ENCODE data around the gene MTG1. TPM values are rescaled to one million over a fixed set of nuclear protein-coding genes. Genes with fewer than 3 reads are reported as not detected.

The MTG1 gene
- total and polyA plus RNA-seq, 2 experiments from 2014 or later = 45.7 to 68.6 TPM

DNA sequence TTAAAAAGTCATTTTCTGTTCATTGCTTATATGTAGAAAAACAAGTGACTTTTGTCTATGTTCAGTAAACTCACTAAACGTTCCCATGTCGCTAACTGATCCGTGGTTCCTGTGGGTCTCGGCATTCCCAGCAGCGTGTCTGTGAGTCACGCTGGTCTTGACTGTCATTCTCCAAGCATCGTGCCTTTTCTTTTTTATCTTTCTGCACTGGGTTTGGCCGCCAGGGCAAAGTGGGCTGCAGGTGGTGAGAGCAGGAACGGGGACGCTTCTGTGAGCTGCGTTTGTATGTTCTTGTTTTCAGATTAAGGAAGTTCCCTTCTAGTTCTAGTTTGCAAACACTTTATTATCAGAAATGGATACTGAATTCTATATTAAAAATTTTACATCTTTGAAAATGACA is 53.0 kb downstream of the MTG1 start:
- H3K4me2 ChIP-seq = no peak overlapping the region
- Mint-ChIP-seq H3K27ac (no peak overlapping the region), H3K4me1 (no peaks in the 10 kb centered on the region), H3K4me3 (no peak overlapping the region; the same call in 2 of the 3 replicates), H3K9me3 (peaks cover 73% of the 10 kb centered on the region), H3K36me3 (ENCODE audit: low read depth) (peaks cover 19% of the 10 kb centered on the region), H3K27me3 (ENCODE audit: insufficient read depth, low read depth, poor library complexity) (peaks cover 5% of the 10 kb centered on the region)
- H3K36me3 ChIP-seq (ENCODE audit: insufficient read depth) = no peaks in the 10 kb centered on the region
- H3K27ac ChIP-seq (ENCODE audit: low read depth) = no peak overlapping the region
- no peaks in the 10 kb centered on the region for H3K79me2 ChIP-seq (replicated peaks; ENCODE audit: insufficient read depth)
- H3K27me3 ChIP-seq (ENCODE audit: insufficient read depth) = no peaks in the 10 kb centered on the region
- no peaks in the 10 kb centered on the region for H4K20me1 ChIP-seq (replicated peaks; ENCODE audit: insufficient read depth)
- no peaks in the 10 kb centered on the region for H3K9me2 ChIP-seq (ENCODE audit: insufficient read depth)
- H3F3A ChIP-seq (replicated peaks; ENCODE audit: low read depth) = no peaks in the 10 kb centered on the region
- no peaks in the 10 kb centered on the region for H3K4me1 ChIP-seq (ENCODE audit: insufficient read depth)
- ATAC-seq (no peak), DNase-seq (ENCODE audit: low spot score) (no peak)
- no peak overlapping the region for H3K4me3 ChIP-seq
- TF ChIP-seq POLR2AphosphoS5 (IDR thresholded peaks at IDR 0.05; ENCODE audit: low read depth) (no peak), JUNB (IDR thresholded peaks at IDR 0.05; ENCODE audit: unreplicated experiment) (no peak), EZH2 (IDR thresholded peaks at IDR 0.05; ENCODE audit: low read depth, unreplicated experiment) (no peak), ZNF331 (CRISPR knock-in tag; IDR thresholded peaks at IDR 0.05; ENCODE audit: low read depth) (no peak), NANOG (IDR thresholded peaks at IDR 0.05; ENCODE audit: borderline replicate concordance) (no peak), ZNF114 (CRISPR knock-in tag; IDR thresholded peaks at IDR 0.05) (no peak), STAT1 (IDR thresholded peaks at IDR 0.05; ENCODE audit: unreplicated experiment) (no peak), EZH2phosphoT487 (IDR thresholded peaks at IDR 0.05; ENCODE audit: unreplicated experiment) (no peak), CREB1 (CRISPR knock-in tag; IDR thresholded peaks at IDR 0.05; ENCODE audit: low read depth) (no peak)
- TF ChIP-seq, protein P1, sequence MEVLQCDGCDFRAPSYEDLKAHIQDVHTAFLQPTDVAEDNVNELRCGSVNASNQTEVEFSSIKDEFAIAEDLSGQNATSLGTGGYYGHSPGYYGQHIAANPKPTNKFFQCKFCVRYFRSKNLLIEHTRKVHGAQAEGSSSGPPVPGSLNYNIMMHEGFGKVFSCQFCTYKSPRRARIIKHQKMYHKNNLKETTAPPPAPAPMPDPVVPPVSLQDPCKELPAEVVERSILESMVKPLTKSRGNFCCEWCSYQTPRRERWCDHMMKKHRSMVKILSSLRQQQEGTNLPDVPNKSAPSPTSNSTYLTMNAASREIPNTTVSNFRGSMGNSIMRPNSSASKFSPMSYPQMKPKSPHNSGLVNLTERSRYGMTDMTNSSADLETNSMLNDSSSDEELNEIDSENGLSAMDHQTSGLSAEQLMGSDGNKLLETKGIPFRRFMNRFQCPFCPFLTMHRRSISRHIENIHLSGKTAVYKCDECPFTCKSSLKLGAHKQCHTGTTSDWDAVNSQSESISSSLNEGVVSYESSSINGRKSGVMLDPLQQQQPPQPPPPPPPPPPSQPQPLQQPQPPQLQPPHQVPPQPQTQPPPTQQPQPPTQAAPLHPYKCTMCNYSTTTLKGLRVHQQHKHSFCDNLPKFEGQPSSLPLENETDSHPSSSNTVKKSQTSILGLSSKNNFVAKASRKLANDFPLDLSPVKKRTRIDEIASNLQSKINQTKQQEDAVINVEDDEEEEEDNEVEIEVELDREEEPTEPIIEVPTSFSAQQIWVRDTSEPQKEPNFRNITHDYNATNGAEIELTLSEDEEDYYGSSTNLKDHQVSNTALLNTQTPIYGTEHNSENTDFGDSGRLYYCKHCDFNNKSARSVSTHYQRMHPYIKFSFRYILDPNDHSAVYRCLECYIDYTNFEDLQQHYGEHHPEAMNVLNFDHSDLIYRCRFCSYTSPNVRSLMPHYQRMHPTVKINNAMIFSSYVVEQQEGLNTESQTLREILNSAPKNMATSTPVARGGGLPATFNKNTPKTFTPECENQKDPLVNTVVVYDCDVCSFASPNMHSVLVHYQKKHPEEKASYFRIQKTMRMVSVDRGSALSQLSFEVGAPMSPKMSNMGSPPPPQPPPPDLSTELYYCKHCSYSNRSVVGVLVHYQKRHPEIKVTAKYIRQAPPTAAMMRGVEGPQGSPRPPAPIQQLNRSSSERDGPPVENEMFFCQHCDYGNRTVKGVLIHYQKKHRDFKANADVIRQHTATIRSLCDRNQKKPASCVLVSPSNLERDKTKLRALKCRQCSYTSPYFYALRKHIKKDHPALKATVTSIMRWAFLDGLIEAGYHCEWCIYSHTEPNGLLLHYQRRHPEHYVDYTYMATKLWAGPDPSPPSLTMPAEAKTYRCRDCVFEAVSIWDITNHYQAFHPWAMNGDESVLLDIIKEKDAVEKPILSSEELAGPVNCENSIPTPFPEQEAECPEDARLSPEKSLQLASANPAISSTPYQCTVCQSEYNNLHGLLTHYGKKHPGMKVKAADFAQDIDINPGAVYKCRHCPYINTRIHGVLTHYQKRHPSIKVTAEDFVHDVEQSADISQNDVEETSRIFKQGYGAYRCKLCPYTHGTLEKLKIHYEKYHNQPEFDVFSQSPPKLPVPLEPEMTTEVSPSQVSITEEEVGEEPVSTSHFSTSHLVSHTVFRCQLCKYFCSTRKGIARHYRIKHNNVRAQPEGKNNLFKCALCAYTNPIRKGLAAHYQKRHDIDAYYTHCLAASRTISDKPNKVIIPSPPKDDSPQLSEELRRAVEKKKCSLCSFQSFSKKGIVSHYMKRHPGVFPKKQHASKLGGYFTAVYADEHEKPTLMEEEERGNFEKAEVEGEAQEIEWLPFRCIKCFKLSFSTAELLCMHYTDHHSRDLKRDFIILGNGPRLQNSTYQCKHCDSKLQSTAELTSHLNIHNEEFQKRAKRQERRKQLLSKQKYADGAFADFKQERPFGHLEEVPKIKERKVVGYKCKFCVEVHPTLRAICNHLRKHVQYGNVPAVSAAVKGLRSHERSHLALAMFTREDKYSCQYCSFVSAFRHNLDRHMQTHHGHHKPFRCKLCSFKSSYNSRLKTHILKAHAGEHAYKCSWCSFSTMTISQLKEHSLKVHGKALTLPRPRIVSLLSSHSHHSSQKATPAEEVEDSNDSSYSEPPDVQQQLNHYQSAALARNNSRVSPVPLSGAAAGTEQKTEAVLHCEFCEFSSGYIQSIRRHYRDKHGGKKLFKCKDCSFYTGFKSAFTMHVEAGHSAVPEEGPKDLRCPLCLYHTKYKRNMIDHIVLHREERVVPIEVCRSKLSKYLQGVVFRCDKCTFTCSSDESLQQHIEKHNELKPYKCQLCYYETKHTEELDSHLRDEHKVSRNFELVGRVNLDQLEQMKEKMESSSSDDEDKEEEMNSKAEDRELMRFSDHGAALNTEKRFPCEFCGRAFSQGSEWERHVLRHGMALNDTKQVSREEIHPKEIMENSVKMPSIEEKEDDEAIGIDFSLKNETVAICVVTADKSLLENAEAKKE (CRISPR knock-in tag; IDR thresholded peaks at IDR 0.05) = no peak
- TF ChIP-seq, protein P2, sequence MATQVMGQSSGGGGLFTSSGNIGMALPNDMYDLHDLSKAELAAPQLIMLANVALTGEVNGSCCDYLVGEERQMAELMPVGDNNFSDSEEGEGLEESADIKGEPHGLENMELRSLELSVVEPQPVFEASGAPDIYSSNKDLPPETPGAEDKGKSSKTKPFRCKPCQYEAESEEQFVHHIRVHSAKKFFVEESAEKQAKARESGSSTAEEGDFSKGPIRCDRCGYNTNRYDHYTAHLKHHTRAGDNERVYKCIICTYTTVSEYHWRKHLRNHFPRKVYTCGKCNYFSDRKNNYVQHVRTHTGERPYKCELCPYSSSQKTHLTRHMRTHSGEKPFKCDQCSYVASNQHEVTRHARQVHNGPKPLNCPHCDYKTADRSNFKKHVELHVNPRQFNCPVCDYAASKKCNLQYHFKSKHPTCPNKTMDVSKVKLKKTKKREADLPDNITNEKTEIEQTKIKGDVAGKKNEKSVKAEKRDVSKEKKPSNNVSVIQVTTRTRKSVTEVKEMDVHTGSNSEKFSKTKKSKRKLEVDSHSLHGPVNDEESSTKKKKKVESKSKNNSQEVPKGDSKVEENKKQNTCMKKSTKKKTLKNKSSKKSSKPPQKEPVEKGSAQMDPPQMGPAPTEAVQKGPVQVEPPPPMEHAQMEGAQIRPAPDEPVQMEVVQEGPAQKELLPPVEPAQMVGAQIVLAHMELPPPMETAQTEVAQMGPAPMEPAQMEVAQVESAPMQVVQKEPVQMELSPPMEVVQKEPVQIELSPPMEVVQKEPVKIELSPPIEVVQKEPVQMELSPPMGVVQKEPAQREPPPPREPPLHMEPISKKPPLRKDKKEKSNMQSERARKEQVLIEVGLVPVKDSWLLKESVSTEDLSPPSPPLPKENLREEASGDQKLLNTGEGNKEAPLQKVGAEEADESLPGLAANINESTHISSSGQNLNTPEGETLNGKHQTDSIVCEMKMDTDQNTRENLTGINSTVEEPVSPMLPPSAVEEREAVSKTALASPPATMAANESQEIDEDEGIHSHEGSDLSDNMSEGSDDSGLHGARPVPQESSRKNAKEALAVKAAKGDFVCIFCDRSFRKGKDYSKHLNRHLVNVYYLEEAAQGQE (IDR thresholded peaks at IDR 0.05; ENCODE audit: unreplicated experiment) = no peak
- TF ChIP-seq, protein P3, sequence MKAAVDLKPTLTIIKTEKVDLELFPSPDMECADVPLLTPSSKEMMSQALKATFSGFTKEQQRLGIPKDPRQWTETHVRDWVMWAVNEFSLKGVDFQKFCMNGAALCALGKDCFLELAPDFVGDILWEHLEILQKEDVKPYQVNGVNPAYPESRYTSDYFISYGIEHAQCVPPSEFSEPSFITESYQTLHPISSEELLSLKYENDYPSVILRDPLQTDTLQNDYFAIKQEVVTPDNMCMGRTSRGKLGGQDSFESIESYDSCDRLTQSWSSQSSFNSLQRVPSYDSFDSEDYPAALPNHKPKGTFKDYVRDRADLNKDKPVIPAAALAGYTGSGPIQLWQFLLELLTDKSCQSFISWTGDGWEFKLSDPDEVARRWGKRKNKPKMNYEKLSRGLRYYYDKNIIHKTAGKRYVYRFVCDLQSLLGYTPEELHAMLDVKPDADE (IDR thresholded peaks at IDR 0.05) = no peak
- TF ChIP-seq, protein P4, sequence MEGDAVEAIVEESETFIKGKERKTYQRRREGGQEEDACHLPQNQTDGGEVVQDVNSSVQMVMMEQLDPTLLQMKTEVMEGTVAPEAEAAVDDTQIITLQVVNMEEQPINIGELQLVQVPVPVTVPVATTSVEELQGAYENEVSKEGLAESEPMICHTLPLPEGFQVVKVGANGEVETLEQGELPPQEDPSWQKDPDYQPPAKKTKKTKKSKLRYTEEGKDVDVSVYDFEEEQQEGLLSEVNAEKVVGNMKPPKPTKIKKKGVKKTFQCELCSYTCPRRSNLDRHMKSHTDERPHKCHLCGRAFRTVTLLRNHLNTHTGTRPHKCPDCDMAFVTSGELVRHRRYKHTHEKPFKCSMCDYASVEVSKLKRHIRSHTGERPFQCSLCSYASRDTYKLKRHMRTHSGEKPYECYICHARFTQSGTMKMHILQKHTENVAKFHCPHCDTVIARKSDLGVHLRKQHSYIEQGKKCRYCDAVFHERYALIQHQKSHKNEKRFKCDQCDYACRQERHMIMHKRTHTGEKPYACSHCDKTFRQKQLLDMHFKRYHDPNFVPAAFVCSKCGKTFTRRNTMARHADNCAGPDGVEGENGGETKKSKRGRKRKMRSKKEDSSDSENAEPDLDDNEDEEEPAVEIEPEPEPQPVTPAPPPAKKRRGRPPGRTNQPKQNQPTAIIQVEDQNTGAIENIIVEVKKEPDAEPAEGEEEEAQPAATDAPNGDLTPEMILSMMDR (conservative IDR thresholded peaks at IDR 0.05; ENCODE audit: low read depth in 2 of 2) = no peak
- H2AFZ ChIP-seq = no peak overlapping the region
